Measurements from ENCODE around the gene KNDC1. TPM values are rescaled to one million over a fixed set of nuclear protein-coding genes. Genes with fewer than 3 reads are reported as not detected.

The KNDC1 gene
- total and polyA plus RNA-seq, 2 of the 4 experiments (the other 2 are of a cell fraction), result 0.18 to 1.1 TPM

DNA sequence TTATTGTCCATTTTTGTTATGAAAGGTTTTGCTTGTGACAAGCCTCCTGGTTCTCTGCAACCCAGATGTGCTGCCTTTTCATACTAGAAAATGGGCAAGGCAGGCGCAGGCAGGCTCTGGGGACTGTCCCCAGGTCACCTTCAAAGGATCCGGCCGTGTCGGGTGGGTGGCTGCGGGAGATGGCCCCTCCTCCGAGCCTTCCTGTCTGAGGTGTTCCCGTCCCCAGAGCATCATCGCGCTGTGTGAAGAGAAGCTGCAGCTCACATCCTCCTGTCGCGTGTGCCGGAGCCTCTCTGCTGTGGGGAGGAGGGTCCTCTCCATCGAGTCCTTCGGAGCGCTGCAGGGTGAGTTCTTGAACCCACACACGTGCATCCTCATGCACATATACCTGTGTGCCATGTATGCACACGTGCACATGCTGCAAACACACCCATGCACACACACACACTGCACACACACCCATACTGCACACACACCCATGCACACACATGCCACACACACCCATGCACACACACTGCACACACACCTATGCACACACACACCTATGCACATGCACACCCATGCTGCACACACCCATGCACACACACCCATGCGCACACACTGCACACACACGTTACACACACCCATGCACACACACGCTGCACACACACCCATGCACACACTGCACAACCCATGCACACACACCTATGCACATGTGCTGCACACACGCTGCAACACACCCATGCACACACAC, 23.8 kb downstream of the KNDC1 start:
- Histone ChIP-seq H3K79me1 (ENCODE audit: low read depth in 1 of 2, low read length in 2 of 2) (no peaks in the 10 kb centered on the region), H3K23ac (ENCODE audit: low read depth, low read length) (no peak overlapping the region), H3K18ac (ENCODE audit: low read depth, low read length) (no peak overlapping the region), H2AFZ (replicated peaks; ENCODE audit: low read length, poor library complexity) (peak overlapping the region; percentile 21), H4K8ac (ENCODE audit: low read depth in 2 of 2, low read length in 2 of 2) (no peak overlapping the region), H3K14ac (replicated peaks; ENCODE audit: low read depth, low read length) (no peak overlapping the region), H3K4ac (ENCODE audit: low read depth, low read length) (no peak overlapping the region), H3K9me1 (ENCODE audit: insufficient read depth, low read length) (no peaks in the 10 kb centered on the region), H3K56ac (ENCODE audit: extremely low read depth, insufficient read depth, low read length) (no peak overlapping the region), H3K9ac (ENCODE audit: low read depth, low read length) (no peak overlapping the region), H3K4me2 (ENCODE audit: low read depth, low read length) (no peak overlapping the region), H3K4me3 (ENCODE audit: insufficient read depth, low read depth, low read length) (no peak overlapping the region), H2BK20ac (ENCODE audit: low read depth, low read length) (no peak overlapping the region), H3K9me3 (ENCODE audit: control insufficient read depth, insufficient read depth, low read length) (no peaks in the 10 kb centered on the region), H2AK9ac (replicated peaks; ENCODE audit: low read depth, low read length, poor library complexity) (no peak overlapping the region), H2AK5ac (ENCODE audit: low read depth, low read length) (no peak overlapping the region), H4K20me1 (ENCODE audit: insufficient read depth, low read length) (no peaks in the 10 kb centered on the region), H3K4me1 (ENCODE audit: control insufficient read depth, insufficient read depth, low read length) (no peaks in the 10 kb centered on the region), H2BK5ac (ENCODE audit: low read depth, low read length, poor library complexity, severe bottlenecking) (no peak overlapping the region), H2BK120ac (ENCODE audit: low read depth, low read length) (no peak overlapping the region), H3K36me3 (ENCODE audit: control insufficient read depth, insufficient read depth, low read length) (peaks cover 2% of the 10 kb centered on the region), H3K27ac (ENCODE audit: insufficient read depth, low read length) (no peak overlapping the region), H2BK15ac (ENCODE audit: low read depth, low read length) (no peak overlapping the region), H3K27me3 (ENCODE audit: control insufficient read depth, insufficient read depth, low read length) (no peaks in the 10 kb centered on the region), H4K5ac (ENCODE audit: low read depth, low read length) (no peak overlapping the region), H4K91ac (ENCODE audit: insufficient read depth, low read depth, low read length) (no peak overlapping the region)
- WGBS, 2 experiments (ENCODE audit: extremely low coverage in 2 of 2, insufficient read length in 1 of 2), result 84% methylated on average over 16 of the region's 21 CpGs; no CpG with 5 or more reads in 1 of the 2 experiments
- in situ Hi-C loops (cut with MboI; ENCODE audit: low sequenced_read_pairs), result no loop called here
- TF ChIP-seq RCOR1 (IDR thresholded peaks at IDR 0.05; ENCODE audit: insufficient replicate concordance, low read length), result no peak
- TF ChIP-seq FOS (IDR thresholded peaks at IDR 0.05; ENCODE audit: low read depth, low read length), result no peak
- TF ChIP-seq MAZ (IDR thresholded peaks at IDR 0.05; ENCODE audit: borderline replicate concordance, low read depth, low read length), result no peak
- TF ChIP-seq CTCF (conservative IDR thresholded peaks at IDR 0.05; ENCODE audit: low read depth, low read length), result no peak
- TF ChIP-seq CHD1 (IDR thresholded peaks at IDR 0.05; ENCODE audit: low read depth, low read length), result no peak
- no peak for TF ChIP-seq USF2 (IDR thresholded peaks at IDR 0.05; ENCODE audit: low read depth, low read length)
- TF ChIP-seq SMC3 (IDR thresholded peaks at IDR 0.05; ENCODE audit: low read depth, low read length), result no peak
- no peak for TF ChIP-seq POLR2A (IDR thresholded peaks at IDR 0.05; ENCODE audit: low read depth, low read length)
- TF ChIP-seq MXI1 (IDR thresholded peaks at IDR 0.05; ENCODE audit: borderline replicate concordance, low read depth, low read length), result no peak
- no TSS peak for BruUV-seq (replicated peaks)
- no peak for ATAC-seq (ENCODE audit: low read depth)
- DNase-seq, result no peak
- intact Hi-C loops (cut with micrococcal nuclease), result no loop called here
- POLR2A ChIA-PET (ENCODE audit: unreplicated experiment), result no interaction called here
- CTCF ChIA-PET, result no interaction called here
- dilution Hi-C loops (cut with HindIII; ENCODE audit: low sequenced_read_pairs, unreplicated experiment), result no loop called here
